GM19099 (cell line): ENCODE measurements around the gene TRIM71.

Source experiments
- POLR2A ChIP-seq: IDR thresholded peaks from 3 replicates; pipeline ENCODE4 v1.6.1; 2011; ENCODE audit warnings: low read depth; ENCODE audit not compliant: insufficient read length; ENCODE audit errors: extremely low read depth

The TRIM71 gene

DNA sequence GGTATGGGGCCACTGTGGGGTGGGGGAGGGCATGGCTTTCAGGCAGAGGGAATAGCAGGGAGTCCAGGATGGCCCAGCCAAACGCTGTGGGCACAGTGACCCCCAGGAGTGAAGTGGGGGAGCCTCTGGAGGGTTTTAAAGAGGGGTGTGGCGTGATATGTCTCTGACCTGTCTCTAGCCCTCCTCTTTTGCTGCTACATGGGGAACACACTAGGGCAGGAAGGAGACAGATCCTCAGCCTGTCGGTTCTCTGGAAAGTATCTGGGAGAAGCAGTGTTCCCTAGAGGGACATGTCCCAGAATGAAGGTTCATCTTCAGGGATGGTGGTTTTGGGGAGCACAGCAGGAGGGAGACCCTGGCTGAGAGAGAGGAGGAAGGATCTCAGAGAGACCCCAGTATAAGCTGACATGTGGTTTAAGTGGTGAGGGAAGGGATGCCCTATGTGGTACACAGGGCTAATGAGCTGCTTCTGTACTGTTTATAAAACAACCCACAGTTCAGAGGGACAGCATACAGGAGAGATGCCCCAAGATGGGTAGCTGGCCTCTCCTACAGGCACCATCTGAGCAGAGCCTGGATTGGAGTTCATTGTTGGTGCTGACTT lies 37.7 kb downstream of the TRIM71 start:
- TF ChIP-seq POLR2A, result no peak

DNA sequence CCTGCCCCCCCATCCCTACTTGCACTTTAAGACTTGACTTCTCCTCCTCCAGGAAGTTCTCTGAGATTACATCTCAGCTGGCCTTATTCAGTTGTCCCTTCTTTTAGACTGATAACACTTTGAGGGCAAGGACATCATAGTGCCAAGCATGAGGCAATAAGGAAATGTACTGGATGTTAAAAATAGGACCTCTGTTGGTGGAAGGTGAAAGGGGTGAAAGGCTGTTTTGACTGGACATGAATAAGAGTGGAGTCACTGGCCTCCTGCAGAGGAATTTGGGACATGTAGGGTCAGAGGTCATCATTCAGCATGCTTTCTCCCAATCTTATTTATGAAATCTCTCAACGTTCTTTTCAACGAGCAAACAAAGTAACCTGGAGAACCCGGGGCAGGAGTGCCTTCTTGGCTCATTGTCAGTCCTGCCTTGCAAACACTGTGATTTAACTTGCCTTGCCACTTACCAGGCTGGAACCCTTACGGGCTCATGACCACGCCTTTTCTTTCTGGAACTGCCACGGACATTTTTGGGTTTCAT lies 38.6 kb downstream of the TRIM71 start:
- no peak for TF ChIP-seq POLR2A

DNA sequence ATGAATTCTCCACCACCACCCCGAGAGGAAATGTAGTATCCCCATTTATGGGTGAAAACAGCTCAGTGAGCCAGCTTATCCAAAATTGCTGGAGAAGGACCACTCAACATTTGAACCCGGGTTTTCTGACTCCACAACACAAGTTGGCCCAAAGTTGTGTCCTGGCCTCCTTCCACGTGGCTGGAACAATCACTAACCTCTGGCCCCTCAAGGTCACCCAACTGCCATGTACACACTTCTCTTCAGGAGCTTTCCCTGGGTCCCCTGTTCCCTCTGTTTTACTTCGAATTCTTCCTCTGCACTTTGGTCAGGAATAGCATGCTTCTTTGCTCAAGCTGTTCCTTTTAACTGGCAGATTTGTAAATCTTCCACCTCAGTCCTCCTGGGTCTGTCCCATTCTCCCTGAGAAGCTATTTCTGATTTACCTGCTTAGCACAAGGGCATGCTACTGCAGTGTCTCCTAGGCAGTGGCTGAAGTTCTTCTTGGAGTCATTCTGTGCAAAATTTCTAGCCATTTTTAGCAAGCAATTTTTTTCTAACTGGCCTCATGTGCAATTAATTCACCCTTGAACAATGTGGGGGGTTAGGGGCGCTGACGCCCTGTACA lies 39.2 kb downstream of the TRIM71 start:
- no peak for TF ChIP-seq POLR2A

DNA sequence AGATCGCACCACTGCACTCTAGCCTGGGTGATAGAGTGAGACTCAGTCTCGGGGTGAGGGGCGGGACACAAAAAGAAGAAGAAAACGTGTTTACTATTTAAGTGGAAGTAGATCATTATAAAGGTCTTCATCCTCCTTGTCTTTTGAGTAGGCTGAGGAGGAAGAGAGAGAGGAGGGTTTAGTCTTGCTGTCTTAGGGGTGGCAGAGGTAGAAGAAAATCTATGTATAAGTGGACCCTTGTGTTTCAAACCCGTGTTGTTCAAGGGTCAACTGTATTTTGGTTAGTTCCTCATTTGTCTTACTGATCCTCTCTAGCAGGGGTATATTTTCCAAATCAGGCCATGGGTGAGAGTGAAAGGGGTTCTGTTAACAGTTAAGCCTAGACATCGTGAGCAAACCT lies 40.1 kb downstream of the TRIM71 start:
- TF ChIP-seq POLR2A, result no peak

GRCh38 chr3:32859604-32860237 lies 41.9 kb downstream of the TRIM71 start:
- TF ChIP-seq POLR2A, result no peak

DNA sequence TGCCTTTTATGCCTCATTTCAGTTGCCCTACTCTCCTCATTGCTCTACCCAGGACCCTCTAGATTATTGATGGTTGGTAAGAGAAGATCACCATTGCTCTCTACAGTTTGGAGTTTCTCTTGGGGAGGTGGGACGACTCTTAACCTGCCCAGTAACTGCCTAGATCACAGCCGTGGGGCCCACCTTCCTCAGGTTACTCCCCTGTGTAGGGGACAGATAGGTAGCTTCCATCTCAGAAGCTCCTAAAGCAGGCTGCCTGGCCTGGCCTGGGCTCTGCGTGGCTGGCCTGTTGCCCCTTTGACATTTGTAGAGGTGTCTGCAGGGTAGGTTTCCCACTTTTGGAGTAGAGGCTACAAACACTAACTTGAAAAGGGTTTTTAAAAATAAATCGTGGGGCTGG lies 42.7 kb downstream of the TRIM71 start:
- no peak for TF ChIP-seq POLR2A

GRCh38 chr3:32861681-32862080 lies 43.9 kb downstream of the TRIM71 start:
- TF ChIP-seq POLR2A, result no peak

GRCh38 chr3:32862247-32862935 lies 44.6 kb downstream of the TRIM71 start:
- no peak for TF ChIP-seq POLR2A

DNA sequence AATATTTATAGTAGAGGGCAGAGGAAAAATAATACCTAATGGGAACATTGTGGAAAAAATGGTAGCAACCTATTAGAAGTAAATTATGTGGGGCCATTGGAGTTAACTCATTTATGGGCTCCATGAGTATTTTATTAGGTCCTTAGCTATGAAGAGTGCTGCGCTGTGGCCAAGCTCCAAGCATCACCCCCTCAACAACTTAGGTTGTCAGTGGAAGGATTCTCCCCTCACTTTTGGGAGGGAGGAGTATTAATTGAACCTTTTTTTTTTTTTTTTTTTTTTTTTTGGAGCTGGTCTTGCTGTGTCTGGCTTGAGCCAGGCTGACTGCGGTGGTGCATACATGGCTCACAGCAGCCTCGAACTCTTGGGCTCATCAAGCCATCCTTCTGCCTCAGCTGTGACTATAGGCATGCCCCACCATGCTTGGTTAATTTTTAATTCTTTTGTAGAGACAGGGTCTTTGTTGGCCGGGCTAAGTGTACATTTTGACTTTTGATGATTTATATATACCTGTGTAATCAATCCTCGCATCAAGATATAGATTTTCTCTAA lies 45.2 kb downstream of the TRIM71 start:
- TF ChIP-seq POLR2A, result no peak

- TF ChIP-seq POLR2A, result no peak
Observed at GRCh38 chr3:32865383-32865782, 47.6 kb downstream of the TRIM71 start.

DNA sequence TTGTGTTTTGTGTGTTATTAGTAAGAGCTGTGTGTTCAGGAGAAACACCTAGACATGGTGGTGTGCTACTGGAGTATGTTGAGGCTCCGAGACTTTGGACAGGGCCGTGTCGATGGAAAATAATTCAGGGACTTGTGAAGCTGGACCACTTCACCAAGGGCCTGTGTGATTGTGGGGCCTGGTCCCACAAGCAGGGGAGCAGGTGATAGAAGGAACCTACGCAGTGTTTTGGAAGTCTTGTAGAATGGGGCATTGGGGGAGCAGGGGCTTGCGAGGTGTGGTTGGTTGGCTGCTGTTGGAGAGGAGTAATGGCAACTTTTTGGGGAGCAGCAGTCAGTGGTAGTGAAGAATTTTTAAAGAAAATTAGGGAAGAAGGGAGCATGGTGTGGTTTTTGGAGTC lies 48.7 kb downstream of the TRIM71 start:
- no peak for TF ChIP-seq POLR2A

DNA sequence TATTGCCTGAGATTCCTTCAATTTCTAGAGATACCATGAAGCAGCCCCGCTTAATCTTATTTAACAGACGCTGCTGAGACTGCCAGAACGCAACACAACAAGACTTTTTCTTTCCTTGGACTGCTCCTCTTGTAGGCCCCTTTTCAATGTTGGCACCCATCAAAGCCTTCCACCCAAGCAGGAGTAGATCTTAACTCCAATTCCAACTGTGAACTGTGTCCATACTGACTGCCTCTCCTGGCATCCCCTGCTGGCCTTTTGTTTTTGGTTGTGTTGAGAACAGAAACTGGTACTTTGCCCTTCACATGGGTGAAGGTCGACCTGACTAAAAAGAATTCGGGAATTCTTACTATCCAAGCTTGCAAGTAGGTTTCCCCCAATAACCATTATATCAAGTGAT lies 50.2 kb downstream of the TRIM71 start:
- TF ChIP-seq POLR2A, result no peak

DNA sequence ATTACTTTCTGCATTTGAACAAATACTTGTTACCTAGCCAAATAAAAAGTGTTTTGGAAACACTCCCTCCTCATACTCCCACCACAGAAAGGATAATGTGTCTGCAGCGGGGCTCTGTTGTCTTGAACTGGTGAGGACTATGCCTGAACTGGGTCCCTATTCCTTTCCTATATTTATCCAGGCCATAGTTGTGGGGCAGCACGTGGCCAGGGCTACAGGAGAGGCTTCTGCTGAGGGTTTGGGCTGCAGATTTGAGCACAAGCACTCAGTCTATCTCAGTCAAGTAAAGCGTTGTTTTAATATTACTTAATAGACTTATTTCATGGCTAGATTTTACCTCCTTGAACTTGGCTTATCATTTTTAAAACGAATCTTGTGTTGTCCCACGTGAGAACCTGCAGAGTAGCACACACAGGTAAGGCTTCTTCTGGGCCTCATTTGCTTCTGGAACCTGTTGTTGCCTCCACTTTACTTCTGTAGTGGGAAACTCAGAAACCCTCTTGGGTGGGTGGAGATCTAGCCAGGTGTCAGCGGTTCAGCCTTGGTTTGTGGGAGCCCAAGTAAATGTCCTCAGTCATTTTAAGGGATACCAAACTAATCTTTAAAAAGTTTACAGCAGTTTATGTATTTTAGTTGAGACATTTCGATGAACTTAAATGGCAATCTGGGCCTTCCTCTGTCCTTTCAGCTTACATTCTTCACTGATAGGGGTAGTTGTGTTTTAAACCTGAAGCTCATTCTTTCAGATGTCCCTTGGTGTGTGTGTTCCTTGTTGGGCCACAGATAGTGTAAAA lies 51.1 kb downstream of the TRIM71 start:
- TF ChIP-seq POLR2A, result no peak

- no peak for TF ChIP-seq POLR2A
Observed at GRCh38 chr3:32869513-32870047, 51.8 kb downstream of the TRIM71 start.

DNA sequence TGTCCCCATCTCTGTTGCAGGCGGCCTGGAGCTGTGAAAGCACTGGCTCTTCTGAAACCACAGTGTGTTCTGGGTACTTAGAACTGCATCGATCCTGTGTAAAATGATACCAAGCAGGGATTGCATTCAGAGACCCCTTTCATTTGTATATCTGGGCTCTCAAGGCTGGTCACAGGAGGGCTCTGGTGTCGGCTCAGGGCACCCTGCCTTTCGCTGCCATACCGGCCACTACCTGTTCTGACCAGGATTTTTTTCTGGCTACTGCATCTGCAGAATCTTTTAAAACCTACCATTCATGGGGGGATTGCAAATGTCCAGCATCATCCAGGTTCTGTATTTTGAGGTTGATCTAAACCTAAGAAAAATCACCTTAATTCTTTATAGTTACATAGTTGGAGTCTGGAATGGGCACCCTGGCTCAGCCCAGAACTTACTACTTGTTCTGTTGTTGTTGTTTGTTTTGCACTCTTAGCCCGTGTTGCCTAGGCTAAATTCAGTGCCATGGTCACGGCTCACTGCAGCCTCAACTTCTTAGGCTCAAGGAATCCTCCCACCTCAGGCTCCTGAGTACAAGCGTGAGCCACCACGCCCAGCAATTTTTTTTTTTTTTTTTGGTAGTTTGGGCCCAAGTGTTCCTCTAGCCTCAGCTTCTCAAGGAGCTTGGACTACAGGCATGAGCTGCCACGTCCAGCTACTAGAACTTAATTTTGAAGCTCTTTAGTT lies 52.7 kb downstream of the TRIM71 start:
- TF ChIP-seq POLR2A, result no peak
